IMR-90 (cell line): Measurements from ENCODE around the gene PLEKHH2. TPM values are rescaled to one million over a fixed set of nuclear protein-coding genes. Genes with fewer than 3 reads are reported as not detected.

Experiments used
- ATAC-seq: fragments of 200-7000 bp; cut with Tn5 transposase; 2 replicates; pipeline ENCODE4 v1.9.1; 2020; ENCODE audit warnings: low read depth, mild to moderate bottlenecking, moderate library complexity
- BruUV-seq: library from RNA; stranded (reverse); fragments of 400-500 nt; replicated peaks from 2 replicates; lab custom pipeline; 2021; lab: Mats Ljungman, UMichigan
- CTCF ChIA-PET: fragments of 300-600 bp; formaldehyde crosslinking; extraction: SDS; loops from one replicate; lab custom pipeline; 2021; ENCODE audit warnings: antibody characterized with exemption; lab: Yijun Ruan, JAX
- POLR2A ChIA-PET: fragments of 300-600 bp; sonication (Branson Sonifier 250); formaldehyde crosslinking; loops from one replicate; lab custom pipeline; 2022; ENCODE audit warnings: antibody characterized with exemption; ENCODE audit not compliant: unreplicated experiment; lab: Charles Lee
- DNase-seq: peaks from one replicate; pipeline ENCODE4 v3.0.0; 2013
- H2AFZ ChIP-seq: replicated peaks from 2 replicates; pipeline ENCODE3; 2013; ENCODE audit warnings: low read length, mild to moderate bottlenecking; ENCODE audit not compliant: poor library complexity
- H2AK5ac ChIP-seq: 2 replicates; pipeline ENCODE4 v1.6.1; 2013; ENCODE audit warnings: low read depth, low read length, inconsistent platforms
- H2AK9ac ChIP-seq: replicated peaks from 2 replicates; pipeline ENCODE3; 2013; ENCODE audit warnings: mild to moderate bottlenecking, low read depth, low read length, moderate library complexity; ENCODE audit not compliant: poor library complexity
- H2BK120ac ChIP-seq: 2 replicates; pipeline ENCODE4 v1.6.1; 2013; ENCODE audit warnings: low read depth, low read length, inconsistent platforms
- H2BK15ac ChIP-seq: 3 replicates; pipeline ENCODE4 v1.6.1; 2013; ENCODE audit warnings: low read depth, low read length, inconsistent platforms
- H2BK20ac ChIP-seq: 2 replicates; pipeline ENCODE4 v1.6.1; 2013; ENCODE audit warnings: low read depth, mild to moderate bottlenecking, inconsistent platforms, low read length, moderate library complexity
- H2BK5ac ChIP-seq: 2 replicates; pipeline ENCODE4 v1.6.1; 2013; ENCODE audit warnings: mild to moderate bottlenecking, low read depth, low read length, inconsistent platforms; ENCODE audit not compliant: poor library complexity, severe bottlenecking
- H3K14ac ChIP-seq: replicated peaks from 2 replicates; pipeline ENCODE4 v1.6.1; 2013; ENCODE audit warnings: low read depth, low read length, inconsistent platforms
- H3K18ac ChIP-seq: 2 replicates; pipeline ENCODE4 v1.6.1; 2013; ENCODE audit warnings: low read depth, low read length, control low read depth
- H3K23ac ChIP-seq: 2 replicates; pipeline ENCODE4 v1.6.1; 2013; ENCODE audit warnings: low read depth, low read length, inconsistent platforms
- H3K27ac ChIP-seq: 2 replicates; pipeline ENCODE4 v1.5.1; 2013; ENCODE audit warnings: mild to moderate bottlenecking, control low read depth, low read length; ENCODE audit not compliant: insufficient read depth
- H3K27me3 ChIP-seq: 2 replicates; pipeline ENCODE4 v1.6.1; 2013; ENCODE audit warnings: low read length; ENCODE audit not compliant: control insufficient read depth, insufficient read depth
- H3K36me3 ChIP-seq: 2 replicates; pipeline ENCODE4 v1.6.1; 2013; ENCODE audit warnings: low read length, mixed read lengths; ENCODE audit not compliant: control insufficient read depth, insufficient read depth
- H3K4ac ChIP-seq: 2 replicates; pipeline ENCODE4 v1.6.1; 2013; ENCODE audit warnings: low read depth, low read length, inconsistent platforms
- H3K4me1 ChIP-seq: 2 replicates; pipeline ENCODE4 v1.6.1; 2013; ENCODE audit warnings: low read length, mixed read lengths; ENCODE audit not compliant: control insufficient read depth, insufficient read depth
- H3K4me2 ChIP-seq: 2 replicates; pipeline ENCODE4 v1.6.1; 2013; ENCODE audit warnings: low read depth, mild to moderate bottlenecking, control low read depth, low read length, moderate library complexity
- H3K4me3 ChIP-seq: 2 replicates; pipeline ENCODE4 v1.5.1; 2013; ENCODE audit warnings: low read depth, mild to moderate bottlenecking, control low read depth, low read length, moderate library complexity; ENCODE audit not compliant: insufficient read depth
- H3K56ac ChIP-seq: 2 replicates; pipeline ENCODE4 v1.6.1; 2013; ENCODE audit warnings: low read length, inconsistent platforms; ENCODE audit not compliant: insufficient read depth; ENCODE audit errors: extremely low read depth
- H3K79me1 ChIP-seq, 2 experiments: 2 replicates each; pipeline ENCODE4 v1.6.1; 2013; ENCODE audit warnings: low read length in 2 of 2, inconsistent platforms in 1 of 2, low read depth in 1 of 2
- H3K9ac ChIP-seq: 2 replicates; pipeline ENCODE4 v1.6.1; 2013; ENCODE audit warnings: low read depth, low read length, control low read depth
- H3K9me1 ChIP-seq: 2 replicates; pipeline ENCODE4 v1.6.1; 2013; ENCODE audit warnings: low read length, inconsistent platforms; ENCODE audit not compliant: insufficient read depth
- H3K9me3 ChIP-seq: 2 replicates; pipeline ENCODE4 v1.6.1; 2013; ENCODE audit warnings: low read length; ENCODE audit not compliant: control insufficient read depth, insufficient read depth
- H4K20me1 ChIP-seq: 2 replicates; pipeline ENCODE4 v1.6.1; 2013; ENCODE audit warnings: low read length, inconsistent platforms; ENCODE audit not compliant: insufficient read depth
- H4K5ac ChIP-seq: 2 replicates; pipeline ENCODE4 v1.6.1; 2013; ENCODE audit warnings: mild to moderate bottlenecking, low read depth, low read length, control low read depth
- H4K8ac ChIP-seq, 2 experiments: 2 replicates each; pipeline ENCODE4 v1.6.1; 2013; ENCODE audit warnings: low read depth in 2 of 2, low read length in 2 of 2, control low read depth in 1 of 2, inconsistent platforms in 1 of 2
- H4K91ac ChIP-seq: 2 replicates; pipeline ENCODE4 v1.6.1; 2013; ENCODE audit warnings: low read depth, low read length, inconsistent platforms; ENCODE audit not compliant: insufficient read depth
- FOS ChIP-seq: fragments of 150-350 bp; IDR thresholded peaks from 2 replicates; pipeline ENCODE4 v1.6.1; 2016; ENCODE audit warnings: low read depth, low read length
- MXI1 ChIP-seq: IDR thresholded peaks from 2 replicates; pipeline ENCODE4 v1.6.1; 2012; ENCODE audit warnings: low read depth, mild to moderate bottlenecking, low read length, moderate library complexity, borderline replicate concordance
- WGBS, 2 experiments: methylation state at CpG; one replicate each; pipeline versions ENCODE4 v1.1.5 to v1.1.7; 2013; ENCODE audit warnings: missing lambda C conversion rate in 2 of 2; ENCODE audit not compliant: insufficient read length in 1 of 2; ENCODE audit errors: extremely low coverage in 2 of 2; 5-methylcytosine and 5-hydroxymethylcytosine counted together
- dilution Hi-C: fragments of 300-500 bp; cut with HindIII; formaldehyde crosslinking; loops from one replicate; pipeline ENCODE4 v1.14.3; 2018; ENCODE audit warnings: low sequenced_read_pairs; ENCODE audit not compliant: unreplicated experiment
- in situ Hi-C: fragments of 300-500 bp; cut with MboI; formaldehyde crosslinking; loops from 3 replicates; pipeline ENCODE4 v1.14.3; 2019; ENCODE audit warnings: low sequenced_read_pairs, inconsistent platforms, mixed read lengths
- intact Hi-C: fragments of 100-400 bp; cut with micrococcal nuclease; formaldehyde crosslinking; loops from 2 replicates; pipeline ENCODE4 v1.10.0; 2022
- polyA plus RNA-seq, 3 experiments: library from polyadenylated mRNA; depleted of rRNA; stranded (reverse); fragments of >200 nt; gene quantifications; 2 replicates each; pipeline ENCODE4 v1.2.3, GENCODE V29; 2012; ENCODE audit warnings: low replicate concordance in 1 of 3
- total RNA-seq: library from RNA; depleted of rRNA; stranded (reverse); fragments of >200 nt; gene quantifications from 2 replicates; pipeline ENCODE4 v1.2.3, GENCODE V29; 2012

PLEKHH2 gene
- total and polyA plus RNA-seq, 2 of the 4 experiments (the other 2 are of a cell fraction), result 2.0 to 3.3 TPM

- H3K27ac ChIP-seq, result no peak overlapping the region
- no peaks in the 10 kb centered on the region for H4K20me1 ChIP-seq
- H3K4ac ChIP-seq, result no peak overlapping the region
- H3K4me1 ChIP-seq, result no peaks in the 10 kb centered on the region
- H3K14ac ChIP-seq, result no peak overlapping the region
- no peaks in the 10 kb centered on the region for H3K9me1 ChIP-seq
- no peaks in the 10 kb centered on the region for H3K9me3 ChIP-seq
- intact Hi-C loops, result no loop called here
- dilution Hi-C loops, result no loop called here
- ChIA-PET POLR2A (no interaction called here), CTCF (no interaction called here)
- no TSS peak for BruUV-seq
- DNase-seq (no peak), ATAC-seq (no peak)
- TF ChIP-seq MXI1 (no peak), FOS (no peak)
- no peak overlapping the region for H4K5ac ChIP-seq
- H2BK20ac ChIP-seq, result no peak overlapping the region
- H2BK120ac ChIP-seq, result no peak overlapping the region
- H3K9ac ChIP-seq, result no peak overlapping the region
- H3K4me2 ChIP-seq, result no peak overlapping the region
- no peaks in the 10 kb centered on the region for H3K36me3 ChIP-seq
- in situ Hi-C loops, result no loop called here
- H2AK5ac ChIP-seq, result no peak overlapping the region
- H2AK9ac ChIP-seq, result no peak overlapping the region
- no peaks in the 10 kb centered on the region for H3K79me1 ChIP-seq
- H2AFZ ChIP-seq, result no peak overlapping the region
- no peak overlapping the region for H3K56ac ChIP-seq
- H2BK5ac ChIP-seq, result no peak overlapping the region
- H3K23ac ChIP-seq, result no peak overlapping the region
- 93% methylated on average over 3 of the region's 10 CpGs; no CpG with 5 or more reads in 1 of the 2 experiments for WGBS, 2 experiments
- H3K27me3 ChIP-seq, result peaks cover 13% of the 10 kb centered on the region
- no peak overlapping the region for H4K8ac ChIP-seq
- no peak overlapping the region for H4K91ac ChIP-seq
- no peak overlapping the region for H3K18ac ChIP-seq
- no peak overlapping the region for H2BK15ac ChIP-seq
- H3K4me3 ChIP-seq, result no peak overlapping the region
Measured at GRCh38 chr2:43619511-43619910, 17.5 kb upstream of the PLEKHH2 start.
